HG03460 (cell line): ENCODE results near the gene FAM98B.

Source experiments
- ATAC-seq: cut with Tn5 transposase; IDR thresholded peaks from one replicate; pipeline ENCODE4 v1.9.1; 2021; ENCODE audit not compliant: unreplicated experiment

The FAM98B gene

GRCh38 chr15:38534691-38535090 lies 80.8 kb downstream of the FAM98B start:
- no peak for ATAC-seq

DNA sequence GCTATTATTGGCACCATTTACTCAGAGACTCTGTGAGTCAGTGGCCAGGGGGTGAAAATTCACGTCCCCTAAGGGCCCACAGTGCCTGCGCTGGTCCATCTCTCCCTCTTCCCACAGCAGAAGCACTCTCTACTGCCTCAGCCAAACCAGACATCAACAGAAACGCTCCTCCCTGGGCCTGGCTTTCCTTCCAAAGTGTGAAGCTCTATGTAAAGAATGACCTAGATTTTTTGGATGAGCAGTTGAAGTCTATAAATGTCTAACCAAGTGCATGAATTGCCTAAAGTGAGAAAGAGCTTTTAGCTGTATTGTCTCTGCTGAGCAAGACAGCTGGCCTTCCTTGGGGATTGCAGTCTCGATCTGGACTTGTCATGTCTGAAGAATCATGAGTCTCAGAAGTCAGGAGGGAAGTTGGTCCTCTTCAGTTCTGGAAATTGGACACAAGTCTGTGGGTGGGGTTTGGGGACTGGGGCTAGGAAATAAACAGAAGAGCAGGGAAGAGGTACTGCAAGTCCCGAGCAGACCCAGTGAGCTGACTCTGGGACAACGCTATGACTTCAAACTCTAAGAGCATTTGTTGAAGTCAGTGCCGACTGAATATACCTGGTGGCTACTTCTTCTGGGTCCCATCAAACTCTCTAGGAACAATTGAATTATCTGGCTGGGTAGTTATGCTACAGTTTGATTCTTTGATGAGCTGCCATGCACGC lies 81.7 kb downstream of the FAM98B start:
- ATAC-seq = no peak

DNA sequence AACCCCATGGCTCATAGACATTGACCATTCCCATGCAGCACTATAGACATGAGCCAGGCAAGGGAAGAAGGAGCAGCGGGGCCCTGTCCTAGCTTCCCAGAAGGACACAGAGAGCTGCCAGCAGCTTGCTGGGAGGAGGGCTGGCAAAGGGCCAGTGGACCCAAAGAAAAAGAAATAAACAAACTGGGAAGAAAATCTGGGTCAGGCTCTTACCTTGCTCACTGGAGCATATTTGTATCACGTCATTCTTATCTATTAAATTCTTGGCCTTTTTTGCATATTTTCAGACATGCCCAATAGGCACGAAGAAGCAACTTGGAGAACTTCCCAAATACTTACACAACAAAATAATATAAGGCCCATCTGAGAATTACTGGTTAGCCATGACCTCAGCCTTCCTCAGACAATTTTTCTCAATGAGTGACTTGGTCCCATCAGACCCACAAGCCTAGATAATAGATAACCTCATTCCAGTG lies 82.3 kb downstream of the FAM98B start:
- no peak for ATAC-seq
